IPS-NIHi7 (cell line): ENCODE data around the gene ASIC3.
"Not testable (repeated sequence)": the region's sequence is repeated elsewhere in the genome, so short reads cannot be mapped to it uniquely, and the experiment has no call there.

Experiments used
- DNase-seq: peaks from one replicate; pipeline ENCODE4 v3.0.0; 2012; ENCODE audit warnings: mixed read lengths; ENCODE audit errors: extremely low spot score

Gene ASIC3

DNA sequence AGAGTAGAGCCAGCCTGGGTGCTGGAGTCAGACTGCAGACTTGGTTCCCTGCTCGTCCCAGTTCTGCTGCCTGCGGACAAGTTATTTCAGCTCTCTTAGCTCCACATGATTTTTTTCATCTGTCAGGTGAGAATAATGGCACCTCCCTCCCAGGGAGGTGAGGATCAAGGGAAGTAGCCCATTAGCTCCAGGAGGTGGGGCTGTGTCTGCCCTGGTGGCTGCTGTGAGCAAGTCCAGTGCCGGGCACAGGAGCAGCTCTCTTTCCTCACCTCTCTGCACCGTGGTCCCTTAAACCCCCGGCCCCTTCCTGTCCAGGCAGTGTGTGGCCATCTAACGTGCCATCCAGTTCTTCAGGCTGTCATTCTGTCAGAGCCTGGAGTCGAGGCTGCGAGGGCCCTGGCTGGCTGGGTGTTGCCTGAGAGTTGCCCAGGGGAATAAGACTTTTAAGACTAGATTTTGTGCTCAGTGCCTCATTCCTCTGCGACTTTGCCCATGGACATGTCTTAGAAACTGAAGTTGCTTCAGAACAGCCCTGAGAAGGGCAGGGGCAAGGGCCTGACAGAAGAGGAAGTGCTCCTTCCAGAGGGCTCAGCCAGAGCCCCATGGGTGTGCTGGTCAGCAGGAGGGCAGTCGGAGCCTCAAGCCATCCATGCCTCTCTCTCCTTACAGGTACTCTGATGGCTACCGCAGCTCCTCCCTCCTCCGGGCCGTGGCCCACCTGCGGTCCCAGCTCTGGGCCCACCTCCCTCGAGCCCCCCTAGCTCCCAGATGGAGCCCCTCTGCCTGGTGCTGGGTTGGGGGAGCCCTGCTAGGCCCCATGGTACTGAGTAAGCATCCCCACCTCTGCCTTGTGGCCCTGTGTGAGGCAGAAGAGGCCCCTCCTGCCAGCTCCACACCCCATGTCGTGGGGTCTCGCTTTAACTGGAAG lies 15.1 kb upstream of the ASIC3 start:
- DNase-seq, result peak; percentile 42

DNA sequence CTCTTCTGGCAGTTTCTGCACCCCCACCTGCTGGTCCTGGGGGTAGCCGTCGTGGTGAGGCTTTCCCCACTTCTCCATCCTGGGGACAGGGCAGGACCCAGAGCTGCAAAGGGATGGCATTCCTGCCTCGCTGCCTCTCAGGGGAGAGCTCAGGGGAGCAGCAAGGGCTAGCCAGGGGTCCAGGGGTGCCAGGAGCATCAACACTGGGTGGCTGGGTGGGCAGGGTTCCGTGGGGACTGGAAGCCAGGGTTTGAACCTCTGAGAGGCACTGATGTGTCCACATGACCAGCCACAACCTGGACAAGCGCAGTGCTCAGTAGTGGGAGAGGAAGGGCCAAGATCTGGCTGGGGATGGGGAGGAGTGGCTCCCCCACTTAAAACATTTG lies 14.5 kb upstream of the ASIC3 start:
- no peak for DNase-seq

DNA sequence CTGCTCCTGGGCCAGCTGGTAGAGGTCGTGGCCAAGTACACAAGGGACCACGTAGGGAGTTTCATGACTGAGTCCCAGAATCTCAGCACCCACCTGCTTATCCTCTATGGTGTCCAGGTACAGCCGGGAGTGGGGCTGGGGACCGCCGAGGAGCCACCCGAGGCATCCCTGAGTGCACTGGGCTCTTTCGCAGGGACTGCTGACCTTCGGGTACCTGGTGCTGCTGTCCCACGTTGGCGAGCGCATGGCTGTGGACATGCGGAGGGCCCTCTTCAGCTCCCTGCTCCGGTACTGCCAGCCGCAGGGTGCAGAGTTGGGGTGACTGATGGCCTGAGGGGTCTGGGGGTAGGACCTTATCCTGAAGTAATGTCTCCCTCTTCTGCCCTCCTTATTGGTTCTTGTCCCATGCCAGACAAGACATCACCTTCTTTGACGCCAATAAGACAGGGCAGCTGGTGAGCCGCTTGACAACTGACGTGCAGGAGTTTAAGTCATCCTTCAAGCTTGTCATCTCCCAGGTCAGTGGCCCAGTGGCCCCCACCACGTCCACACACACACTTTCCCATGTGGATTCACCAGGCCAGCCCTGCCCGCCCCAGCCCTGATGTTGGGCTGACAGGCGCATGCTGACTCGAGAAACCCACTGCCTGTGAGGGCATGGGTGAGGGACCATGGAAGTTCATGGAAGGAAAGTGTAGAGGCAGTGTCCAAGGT lies 13.9 kb upstream of the ASIC3 start:
- no peak for DNase-seq

DNA sequence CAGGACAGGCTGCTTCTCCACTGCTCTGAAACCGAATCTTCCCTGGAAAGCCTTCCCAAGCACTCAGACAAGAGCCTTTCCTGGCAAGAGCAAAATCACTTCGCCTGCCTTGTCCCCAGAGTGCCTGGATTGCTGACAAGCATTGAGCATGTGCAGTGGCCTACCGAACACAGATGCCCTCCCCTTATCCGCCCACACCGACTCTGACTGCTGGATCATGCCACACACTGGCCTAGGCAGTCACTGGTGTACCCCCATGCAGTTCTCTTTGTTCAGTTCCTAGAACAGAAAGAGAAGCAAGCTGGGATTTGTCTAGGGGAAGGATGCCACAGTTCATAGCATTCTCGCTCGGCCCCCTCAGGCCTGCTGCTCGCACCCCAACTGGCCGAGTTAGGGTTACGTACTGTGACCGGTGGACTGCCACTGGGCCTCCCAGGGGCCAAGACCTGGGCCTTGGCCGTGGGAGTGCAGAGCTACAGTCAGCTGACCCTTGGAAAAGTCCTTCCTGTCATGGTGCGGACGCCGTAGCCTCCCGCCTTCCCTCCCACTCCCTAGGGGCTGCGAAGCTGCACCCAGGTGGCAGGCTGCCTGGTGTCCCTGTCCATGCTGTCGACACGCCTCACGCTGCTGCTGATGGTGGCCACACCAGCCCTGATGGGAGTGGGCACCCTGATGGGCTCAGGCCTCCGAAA lies 13.2 kb upstream of the ASIC3 start:
- no peak for DNase-seq

- DNase-seq, result no peak
Observed at GRCh38 chr7:151035902-151036301, 12.4 kb upstream of the ASIC3 start.

GRCh38 chr7:151038951-151039849 lies 9.1 kb upstream of the ASIC3 start:
- DNase-seq, result peak; percentile 45

GRCh38 chr7:151039850-151040548 lies 8.3 kb upstream of the ASIC3 start:
- DNase-seq, result no peak

DNA sequence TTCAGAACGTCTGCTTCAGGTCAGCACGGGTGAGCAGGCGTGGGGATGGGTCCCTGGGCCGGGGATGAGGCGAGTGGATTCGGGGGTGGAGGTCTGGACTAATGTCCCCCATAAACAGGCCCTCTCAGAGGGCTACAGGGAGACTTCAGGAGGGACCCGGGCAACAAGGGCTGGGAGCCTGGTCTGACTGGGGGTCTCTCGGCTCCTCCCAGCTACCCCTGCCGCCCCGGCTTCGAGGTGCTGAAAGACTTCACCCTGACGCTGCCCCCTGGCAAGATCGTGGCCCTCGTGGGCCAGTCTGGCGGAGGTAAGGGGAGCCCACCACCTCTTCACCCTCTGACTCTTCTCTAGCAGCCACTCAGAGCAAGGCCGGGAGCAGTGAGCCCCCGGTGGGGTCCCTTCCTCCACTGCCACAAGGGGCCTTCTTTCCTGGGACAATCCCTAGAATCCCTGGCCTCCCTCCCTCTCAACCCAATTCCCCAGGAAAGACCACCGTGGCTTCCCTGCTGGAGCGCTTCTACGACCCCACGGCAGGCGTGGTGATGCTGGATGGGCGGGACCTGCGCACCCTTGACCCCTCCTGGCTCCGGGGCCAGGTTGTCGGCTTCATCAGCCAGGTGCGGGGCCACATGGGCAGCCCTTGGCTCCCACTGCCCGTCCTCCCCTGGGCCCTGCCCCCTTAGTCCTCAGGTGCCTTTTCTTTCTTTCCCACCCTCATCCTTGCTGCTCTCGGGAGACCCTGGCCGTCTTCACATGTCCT lies 7.5 kb upstream of the ASIC3 start:
- no peak for DNase-seq

- not testable (repeated sequence) for DNase-seq
Observed at GRCh38 chr7:151043449-151043848, 4.9 kb upstream of the ASIC3 start.

DNA sequence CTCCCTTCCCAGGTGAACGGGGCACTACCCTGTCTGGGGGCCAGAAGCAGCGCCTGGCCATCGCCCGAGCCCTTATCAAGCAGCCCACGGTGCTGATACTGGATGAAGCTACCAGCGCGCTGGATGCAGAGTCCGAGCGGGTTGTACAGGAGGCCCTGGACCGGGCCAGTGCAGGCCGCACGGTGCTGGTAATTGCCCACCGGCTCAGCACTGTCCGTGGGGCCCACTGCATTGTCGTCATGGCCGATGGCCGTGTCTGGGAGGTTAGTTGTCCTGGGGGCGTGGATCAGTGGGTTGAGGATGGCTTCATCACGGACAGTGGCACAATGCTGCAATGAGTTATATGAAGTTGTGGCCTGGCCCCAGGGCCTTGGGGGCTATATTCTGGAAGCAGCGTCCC lies 4.4 kb upstream of the ASIC3 start:
- DNase-seq, result no peak

DNA sequence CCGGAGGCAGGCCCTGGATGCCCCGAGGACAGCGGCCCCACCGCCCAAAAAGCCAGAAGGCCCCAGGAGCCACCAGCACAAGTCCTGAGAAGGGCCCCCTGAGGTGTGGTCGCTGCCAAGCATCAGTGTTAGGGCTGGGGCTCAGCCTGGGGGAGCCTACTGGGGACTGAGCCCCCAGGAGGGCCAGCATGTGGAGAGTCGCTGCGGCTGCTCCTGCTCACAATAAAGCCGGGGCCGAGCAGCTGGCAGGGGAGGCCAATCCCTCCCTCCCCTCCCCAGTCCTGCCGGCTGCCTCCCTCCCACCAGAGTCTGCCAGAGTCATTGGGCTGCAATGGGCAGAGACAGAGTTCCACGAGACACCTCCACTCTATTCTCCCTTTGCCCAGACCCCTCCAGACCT lies 3.1 kb upstream of the ASIC3 start:
- no peak for DNase-seq

DNA sequence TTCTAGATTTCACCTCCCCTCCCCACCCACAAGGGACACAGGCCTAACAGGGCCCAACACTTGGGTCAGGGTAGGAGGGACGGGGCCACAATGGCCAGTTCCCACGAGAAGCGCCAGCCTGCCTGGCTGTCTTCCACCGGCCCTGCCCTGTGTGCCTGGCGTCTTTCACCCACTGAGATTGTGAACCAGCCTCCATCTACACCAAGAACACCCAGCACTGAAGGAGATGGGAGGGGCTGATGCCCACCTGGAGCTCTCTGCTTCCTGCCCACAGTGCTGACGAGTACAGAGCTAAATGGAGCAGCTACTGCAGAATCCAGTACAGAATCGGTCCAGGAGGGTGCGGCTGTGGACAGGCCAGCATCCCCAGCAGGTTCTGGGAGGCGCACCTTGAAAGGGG lies 2.4 kb upstream of the ASIC3 start:
- no peak for DNase-seq

DNA sequence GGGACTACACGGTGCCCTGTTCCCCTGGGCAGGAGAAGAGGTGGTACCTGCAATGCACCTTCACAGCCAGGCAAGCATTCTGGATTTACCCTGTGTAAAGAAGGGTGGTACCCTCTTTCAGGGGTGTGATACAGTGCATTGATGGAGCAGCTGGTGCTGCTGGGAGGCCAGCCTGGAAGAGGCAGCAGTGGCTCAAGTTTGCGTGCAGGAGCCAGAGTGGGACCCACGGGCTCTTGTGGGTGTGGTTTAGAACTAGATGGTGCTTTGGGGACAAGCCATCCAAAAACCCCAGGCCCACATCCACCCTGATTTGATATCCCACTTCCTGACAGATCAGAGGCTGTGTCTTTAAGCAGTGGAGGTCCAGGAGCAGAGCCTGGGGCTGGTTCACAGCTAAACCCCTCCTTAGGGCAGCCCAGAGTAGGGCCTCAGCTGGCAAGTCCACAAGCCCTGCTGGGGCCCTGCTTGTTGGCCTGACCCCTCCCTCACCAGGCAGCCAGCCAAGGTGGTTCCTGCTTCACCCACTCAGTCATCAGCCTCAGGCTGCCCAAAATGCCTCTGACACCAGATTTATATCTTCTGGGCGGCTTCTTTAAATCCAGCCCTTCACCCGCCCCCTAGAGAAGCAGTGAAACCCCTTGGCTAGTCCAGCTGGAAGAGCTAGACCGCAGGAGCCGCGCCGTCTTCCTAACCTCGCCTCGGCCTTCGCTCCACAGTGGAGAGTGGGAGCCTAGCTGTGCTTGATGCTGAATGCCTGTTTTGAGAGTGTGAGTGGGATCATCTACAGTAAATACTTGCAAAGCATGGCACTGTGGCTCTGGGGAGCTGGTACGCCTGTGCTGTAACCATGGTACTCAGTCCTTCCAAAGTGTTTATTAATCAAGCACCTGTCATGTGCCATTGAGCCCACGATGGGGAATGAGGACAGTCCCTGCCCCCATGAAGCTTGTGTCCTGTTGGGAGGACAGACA lies 1.4 kb upstream of the ASIC3 start:
- no peak for DNase-seq

GRCh38 chr7:151048911-151049463 lies 656 bp downstream of the ASIC3 start:
- no peak for DNase-seq

GRCh38 chr7:151051108-151051507 lies 2.8 kb downstream of the ASIC3 start:
- DNase-seq, result peak; percentile 84

- DNase-seq, result no peak
Observed at GRCh38 chr7:151053096-151053495, 4.8 kb downstream of the ASIC3 start.

- DNase-seq, result no peak
Observed at GRCh38 chr7:151053751-151054150, 5.4 kb downstream of the ASIC3 start.

DNA sequence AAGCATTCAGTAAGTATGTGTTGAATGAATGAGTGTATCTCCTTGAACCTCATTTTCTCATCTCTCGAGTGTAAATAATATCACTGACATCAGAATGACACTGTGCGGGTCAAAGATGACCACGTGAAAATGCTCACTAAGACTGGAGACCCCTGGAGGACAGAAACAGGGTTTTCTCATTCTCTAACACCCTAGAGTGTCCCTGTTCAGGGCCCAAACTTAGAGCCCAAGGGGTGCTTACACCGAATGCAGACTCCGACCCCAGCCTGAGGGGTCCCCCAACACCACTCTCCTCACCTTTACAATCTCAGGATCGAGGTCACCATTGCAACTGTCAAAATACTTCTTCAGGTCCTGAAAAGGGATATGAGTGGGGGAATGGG lies 7.9 kb downstream of the ASIC3 start:
- no peak for DNase-seq
